Endothelial cell of umbilical vein (primary cell): ENCODE data around the gene TAPBP. TPM values are rescaled to one million over a fixed set of nuclear protein-coding genes. Genes with fewer than 3 reads are reported as not detected.

Source experiments
- BruUV-seq: library from RNA; stranded (reverse); fragments of 400-500 nt; replicated peaks from 2 replicates; lab custom pipeline; 2021; lab: Mats Ljungman, UMichigan
- CTCF ChIA-PET: fragments of 300-600, 350-600 bp; sonication (Branson Sonifier 250); formaldehyde crosslinking; loops from one replicate; lab custom pipeline; 2021; ENCODE audit warnings: antibody characterized with exemption, inconsistent platforms; lab: Charles Lee
- POLR2A ChIA-PET: fragments of 300-600, 350-600 bp; sonication (Branson Sonifier 250); formaldehyde crosslinking; loops from one replicate; lab custom pipeline; 2021; ENCODE audit warnings: antibody characterized with exemption, inconsistent platforms; lab: Charles Lee
- DNase-seq: peaks from one replicate; pipeline ENCODE4 v3.0.0-alpha.2; 2011; ENCODE audit warnings: low read depth, low spot score
- FAIRE-seq: peaks from 2 replicates; lab custom pipeline; 2011; peaks lifted over from hg19 to GRCh38; lab: Jason Lieb, UNC
- H2AFZ ChIP-seq: 2 replicates; pipeline ENCODE4 v1.6.0; 2012; ENCODE audit warnings: low read depth, low read length, control low read depth, inconsistent platforms
- H3K27ac ChIP-seq: 2 replicates; pipeline ENCODE4 v1.5.1; 2011; ENCODE audit warnings: low read depth, mild to moderate bottlenecking, control low read depth, low read length, moderate library complexity; ENCODE audit not compliant: insufficient read depth
- H3K27me3 ChIP-seq, 2 experiments: 2 replicates each; pipeline versions ENCODE4 v1.6.0 to v1.6.1; 2011; ENCODE audit warnings: low read length in 2 of 2, mixed read lengths in 1 of 2; ENCODE audit not compliant: control insufficient read depth in 2 of 2, insufficient read depth in 2 of 2
- H3K36me3 ChIP-seq, 2 experiments: 2 replicates in 1 of 2; 3 replicates in 1 of 2; pipeline ENCODE4 v1.5.1; 2011; ENCODE audit warnings: low read length in 2 of 2, mild to moderate bottlenecking in 1 of 2, moderate library complexity in 1 of 2; ENCODE audit not compliant: control insufficient read depth in 2 of 2, insufficient read depth in 2 of 2; ENCODE audit errors: extremely low read depth in 1 of 2
- H3K4me1 ChIP-seq: 3 replicates; pipeline ENCODE4 v1.5.1; 2011; ENCODE audit warnings: mild to moderate bottlenecking, low read length; ENCODE audit not compliant: control insufficient read depth, insufficient read depth; ENCODE audit errors: extremely low read depth
- H3K4me2 ChIP-seq: 2 replicates; pipeline ENCODE4 v1.6.1; 2011; ENCODE audit warnings: low read length, control low read depth, mixed read lengths; ENCODE audit not compliant: insufficient read depth
- H3K4me3 ChIP-seq, 3 experiments: fragments of 200-600 bp in 1 of 3; sonication (generic), shearing (Covaris generic) in 1 of 3; replicated peaks in 1 of 3; 2 replicates each; pipeline ENCODE4 v1.5.1; 2011 to 2016; ENCODE audit warnings: control low read depth in 3 of 3, low read length in 3 of 3, mild to moderate bottlenecking in 2 of 3, inconsistent platforms in 1 of 3, low read depth in 1 of 3, moderate library complexity in 1 of 3; ENCODE audit not compliant: insufficient read depth in 1 of 3
- H3K79me2 ChIP-seq: 2 replicates; pipeline ENCODE4 v1.6.0; 2012; ENCODE audit warnings: low read length, inconsistent platforms; ENCODE audit not compliant: control insufficient read depth, insufficient read depth
- H3K9ac ChIP-seq: replicated peaks from 2 replicates; pipeline ENCODE3; 2011; ENCODE audit warnings: low read length, control low read depth; ENCODE audit not compliant: insufficient read depth; ENCODE audit errors: extremely low read depth
- H3K9me1 ChIP-seq: replicated peaks from 3 replicates; pipeline ENCODE4 v1.6.0; 2011; ENCODE audit warnings: mild to moderate bottlenecking, low read length; ENCODE audit not compliant: control insufficient read depth, insufficient read depth; ENCODE audit errors: extremely low read depth
- H3K9me3 ChIP-seq: replicated peaks from 2 replicates; pipeline ENCODE4 v1.5.1; 2012; ENCODE audit warnings: low read length, inconsistent platforms; ENCODE audit not compliant: control insufficient read depth, insufficient read depth
- H4K20me1 ChIP-seq: replicated peaks from 2 replicates; pipeline ENCODE3; 2011; ENCODE audit warnings: mild to moderate bottlenecking, low read length; ENCODE audit not compliant: control insufficient read depth, insufficient read depth; ENCODE audit errors: extremely low read depth
- CTCF ChIP-seq, 2 donors: IDR thresholded peaks; 1 replicate in 1 of 2; 2 replicates in 1 of 2; pipeline ENCODE4 v1.5.1; 2011; ENCODE audit warnings: low read length in 2 of 2, mild to moderate bottlenecking in 2 of 2, moderate library complexity in 2 of 2, control low read depth in 1 of 2, inconsistent platforms in 1 of 2, low read depth in 1 of 2; ENCODE audit not compliant: insufficient read depth in 1 of 2; ENCODE audit errors: extremely low read depth in 1 of 2
- FOS ChIP-seq: IDR thresholded peaks from 2 replicates; pipeline ENCODE4 v1.6.1; 2011; ENCODE audit warnings: mild to moderate bottlenecking, low read length, moderate library complexity, borderline replicate concordance; ENCODE audit not compliant: insufficient read depth
- JUN ChIP-seq: IDR thresholded peaks from 2 replicates; pipeline ENCODE4 v1.6.1; 2011; ENCODE audit warnings: borderline replicate concordance, low read depth; ENCODE audit not compliant: insufficient read length, insufficient read depth
- MAX ChIP-seq: IDR thresholded peaks from 2 replicates; pipeline ENCODE4 v1.6.1; 2011; ENCODE audit not compliant: insufficient read depth, insufficient read length
- MYC ChIP-seq: IDR thresholded peaks from one replicate; pipeline ENCODE4 v1.6.1; 2011; ENCODE audit warnings: mild to moderate bottlenecking, low read depth, low read length
- POLR2A ChIP-seq: IDR thresholded peaks from 2 replicates; pipeline ENCODE4 v1.6.1; 2012; ENCODE audit warnings: low read depth, mild to moderate bottlenecking, control low read depth, low read length
- POLR2AphosphoS5 ChIP-seq: IDR thresholded peaks from 2 replicates; pipeline ENCODE4 v1.6.1; 2012; ENCODE audit warnings: low read depth, mild to moderate bottlenecking, control low read depth, low read length, moderate library complexity; ENCODE audit not compliant: insufficient read depth
- dilution Hi-C: fragments of 300-500 bp; cut with MboI; formaldehyde crosslinking; loops from one replicate; pipeline ENCODE4 v1.15.0; 2019; ENCODE audit warnings: low sequenced_read_pairs; ENCODE audit not compliant: extremely low pct_ligation_motif_present
- intact Hi-C: fragments of 100-400 bp; cut with micrococcal nuclease; formaldehyde crosslinking; loops from one replicate; pipeline ENCODE4 v1.10.0; 2022
- polyA plus RNA-seq, 4 experiments: library from polyadenylated mRNA; depleted of rRNA in 3 of 4; stranded (reverse) in 3 of 4; unstranded in 1 of 4; fragments of >200 nt; gene quantifications; 2 replicates each; pipeline versions ENCODE4 v1.2.1 to v1.2.3, GENCODE V29; 2011 to 2012; ENCODE audit warnings: missing spikeins in 1 of 4
- total RNA-seq: library from RNA; stranded (reverse); gene quantifications from 2 replicates; pipeline ENCODE4 v1.2.3, GENCODE V29; 2021

The TAPBP gene
- total and polyA plus RNA-seq, 2 donors (not counting 3 experiments of a cell fraction or from before 2014, with no cell fraction given), result 69.6 to 98.0 TPM

- FAIRE-seq, result peak; percentile 12
- intact Hi-C loops, result loop anchor here (2.0 kb wide), 1 partner anchor 35 kb away; no protein-coding TSS in a partner anchor
These were observed 36.1 kb downstream of the TAPBP start for GRCh38 chr6:33277663-33278391.

GRCh38 chr6:33276864-33277662, 36.8 kb downstream of the TAPBP start, which contains the start of gene B3GALT4:
Gene B3GALT4 (plus strand): TSS chr6:33277123. CDS start chr6:33277420, 297 bp downstream.
- no TSS peak for BruUV-seq
- peak within 1 kb of the TSS; percentile 39 for H3K4me2 ChIP-seq
- ChIA-PET CTCF (interaction anchor here (0.7 to 4.0 kb wide), 16 partner anchors 10 to 149 kb away, joined by 3 to 39 read pairs (median 4); partner anchors contain the start of genes PFDN6, RGL2, TAPBP and WDR46), POLR2A (interaction anchor here (1.0 to 2.3 kb wide), 4 partner anchors 12 to 305 kb away, joined by 4 to 8 read pairs (median 4); partner anchors contain the start of genes PFDN6 and WDR46)
- H2AFZ ChIP-seq, result no peak within 1 kb of the TSS
- no peak within 1 kb of the TSS for H3K9ac ChIP-seq
- peaks cover 38% of the 10 kb centered on the region for H3K79me2 ChIP-seq
- FAIRE-seq, result peak; percentile 73
- H3K27ac ChIP-seq, result peak within 1 kb of the TSS; percentile 4
- dilution Hi-C loops, result no loop called here
- peak; percentile 96 for TF ChIP-seq POLR2A
- TF ChIP-seq CTCF (IDR thresholded peaks at IDR 0.05; ENCODE audit: extremely low read depth in 1 of 2, insufficient read depth in 1 of 2, low read depth in 1 of 2, low read length in 2 of 2), result peak; percentile 35 to 66
- TF ChIP-seq MYC, result no peak
- no peak for TF ChIP-seq MAX
- peak; percentile 99 for TF ChIP-seq POLR2AphosphoS5
- peak within 1 kb of the TSS in 2 of 3 experiments; percentile 26 to 53 for H3K4me3 ChIP-seq
- peaks cover 5% of the 10 kb centered on the region for H4K20me1 ChIP-seq
- H3K4me1 ChIP-seq, result peaks cover 43% of the 10 kb centered on the region
- no peaks in the 10 kb centered on the region for H3K27me3 ChIP-seq
- H3K36me3 ChIP-seq, result peaks cover 8 to 38% of the 10 kb centered on the region in 2 experiments
- no peaks in the 10 kb centered on the region for H3K9me3 ChIP-seq
- intact Hi-C loops, result loop anchor here (2.0 kb wide), 1 partner anchor 36 kb away; no protein-coding TSS in a partner anchor
- DNase-seq, result peak; percentile 67
- no peaks in the 10 kb centered on the region for H3K9me1 ChIP-seq

More at GRCh38 chr6:33277663-33278391, 36.1 kb downstream of the TAPBP start:
- Histone ChIP-seq H3K4me3 (peak overlapping the region in 1 of 3 experiments; percentile 53), H3K79me2 (peaks cover 30% of the 10 kb centered on the region), H3K4me1 (peaks cover 39% of the 10 kb centered on the region), H3K27me3 (no peaks in the 10 kb centered on the region), H3K9me1 (no peaks in the 10 kb centered on the region), H4K20me1 (peaks cover 1% of the 10 kb centered on the region), H3K9me3 (no peaks in the 10 kb centered on the region), H2AFZ (no peak overlapping the region), H3K4me2 (peak overlapping the region; percentile 32), H3K9ac (no peak overlapping the region), H3K27ac (no peak overlapping the region), H3K36me3 (peaks cover 8 to 39% of the 10 kb centered on the region in 2 experiments)
- no peak for DNase-seq
- TF ChIP-seq JUN (no peak), FOS (no peak)
- ChIA-PET POLR2A (interaction anchor here (1.0 to 2.3 kb wide), 3 partner anchors 20 to 306 kb away, joined by 4 to 8 read pairs (median 5); no protein-coding TSS in a partner anchor), CTCF (interaction anchor here (0.5 to 4.0 kb wide), 18 partner anchors 10 to 148 kb away, joined by 3 to 39 read pairs (median 4); partner anchors contain the start of genes PFDN6, RGL2, TAPBP and WDR46)
- BruUV-seq, result no TSS peak
- dilution Hi-C loops, result no loop called here
